NCI-H2196 (cell line): ENCODE measurements around the gene TMEM39A.

ENCODE experiments used
- DNase-seq: peaks from one replicate; lab custom pipeline; 2025; ENCODE audit not compliant: unreplicated experiment; lab: John Stamatoyannopoulos, UW

The TMEM39A gene

DNA sequence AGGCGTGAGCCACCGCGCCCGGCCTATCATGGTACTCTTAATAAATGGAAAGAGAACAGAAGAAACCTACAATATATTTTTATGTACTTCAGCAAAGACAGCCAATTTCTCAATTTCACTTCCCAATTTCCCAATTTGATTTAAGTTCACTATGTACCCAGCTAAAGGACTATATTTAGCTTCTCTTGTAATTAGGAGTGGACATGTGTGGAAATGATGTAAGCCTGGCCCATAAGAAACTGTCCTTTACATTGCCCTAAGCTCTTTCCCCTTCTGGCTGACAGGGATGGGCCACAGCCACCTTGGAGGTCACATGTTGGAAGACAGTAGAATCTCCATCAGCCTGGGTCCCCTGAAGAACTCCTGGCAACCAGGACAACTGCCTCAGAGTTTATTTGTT is 6.2 kb downstream of the TMEM39A start:
- no peak for DNase-seq

DNA sequence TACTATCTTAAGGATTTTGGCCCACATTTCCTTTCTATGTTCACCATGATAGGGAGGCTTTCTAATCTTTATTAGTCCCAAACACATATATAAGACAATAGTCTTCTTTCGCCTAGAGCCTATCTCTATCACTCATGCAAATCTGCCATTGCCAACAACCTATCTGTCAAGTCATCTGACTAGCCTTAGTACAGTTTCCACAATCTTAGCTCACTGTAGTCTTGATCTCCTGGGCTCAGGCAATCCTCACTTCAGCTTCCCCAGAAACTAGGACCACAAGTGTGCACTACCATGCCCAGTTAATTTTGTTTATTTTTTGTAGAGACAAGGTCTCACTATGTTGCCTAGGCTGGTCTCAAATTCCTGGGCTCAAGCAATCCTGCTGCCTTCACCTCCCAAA is 6.9 kb downstream of the TMEM39A start:
- no peak for DNase-seq

DNA sequence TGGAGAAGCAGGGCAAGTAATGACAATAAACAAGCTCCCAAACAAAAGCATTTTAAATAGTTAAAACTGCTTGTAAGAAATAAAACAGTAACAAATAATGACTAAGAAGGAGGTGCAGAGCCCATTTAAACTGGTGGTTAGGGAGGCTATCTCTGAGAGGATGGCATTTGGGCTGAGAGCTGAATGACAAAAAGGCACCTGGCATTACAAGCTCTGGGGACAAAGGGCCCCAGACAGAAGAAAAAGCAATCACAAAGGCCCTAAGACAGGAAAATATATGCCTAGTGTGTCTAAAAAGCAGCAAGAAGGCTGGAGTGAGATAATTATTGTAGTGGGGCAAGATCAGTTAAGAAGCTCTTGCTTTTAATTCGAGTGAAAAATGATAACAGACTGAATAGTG is 9.6 kb downstream of the TMEM39A start:
- DNase-seq = no peak

DNA sequence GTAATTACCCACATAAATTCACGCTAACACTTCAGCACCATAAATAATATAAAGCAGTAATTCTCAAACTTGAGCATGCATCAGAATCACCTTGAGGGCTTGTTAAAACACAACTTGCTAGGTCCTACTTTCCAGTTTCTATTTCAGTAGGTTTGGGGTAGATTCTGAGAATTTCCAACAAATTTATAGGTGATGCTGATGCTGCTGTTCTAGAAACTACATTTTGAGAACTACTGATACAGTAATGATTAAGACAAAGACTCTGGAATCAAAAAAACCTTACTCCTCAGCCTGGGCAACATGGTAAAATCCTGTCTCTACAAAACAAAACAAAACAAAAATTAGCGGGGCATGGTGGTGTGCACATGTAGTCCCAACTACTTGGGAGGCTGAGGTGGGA is 18.8 kb downstream of the TMEM39A start:
- no peak for DNase-seq

DNA sequence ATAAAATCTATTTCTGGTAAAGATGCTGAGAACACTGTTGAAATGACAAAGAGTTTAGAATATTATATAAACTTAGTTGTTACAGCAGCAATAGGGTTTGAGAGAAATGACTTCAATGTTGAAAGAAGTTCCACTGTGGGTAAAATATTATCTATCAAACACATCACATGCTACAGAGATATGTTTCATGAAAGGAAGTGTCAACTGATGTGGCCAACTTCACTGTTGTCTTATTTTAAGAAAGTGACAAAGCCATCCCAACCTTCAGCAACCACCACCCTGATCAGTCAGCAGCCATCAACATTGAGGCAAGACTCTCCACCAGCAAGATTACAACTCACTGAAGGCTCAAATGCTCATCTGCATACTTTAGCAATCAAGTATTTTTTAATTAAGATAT is 20.2 kb downstream of the TMEM39A start:
- no peak for DNase-seq

DNA sequence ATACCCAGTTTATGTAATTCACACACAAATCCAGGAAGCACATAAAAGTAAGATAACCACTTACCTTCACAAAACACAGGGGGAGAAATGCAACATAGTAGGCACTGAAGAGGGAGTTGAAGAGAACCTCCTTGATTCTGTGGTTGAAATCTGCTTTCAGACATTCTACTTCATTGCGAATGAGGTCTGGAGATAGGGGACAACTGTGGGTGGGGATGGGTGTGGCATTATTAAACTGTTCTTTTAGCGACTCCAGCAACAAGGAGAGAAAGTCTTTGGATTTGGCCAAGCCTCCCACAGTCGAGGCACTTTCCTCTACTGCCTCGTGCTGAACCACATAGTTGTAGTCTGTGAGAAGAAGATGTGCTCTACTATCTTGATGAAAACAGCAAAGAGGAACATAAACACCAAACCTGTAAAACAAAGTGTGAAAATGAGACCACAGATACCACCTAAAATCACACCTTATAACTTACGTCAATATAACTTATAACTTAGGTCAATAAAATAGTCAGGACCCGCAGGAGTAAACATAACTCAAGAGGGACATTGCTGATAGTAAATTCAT is 25.6 kb downstream of the TMEM39A start:
- no peak for DNase-seq

DNA sequence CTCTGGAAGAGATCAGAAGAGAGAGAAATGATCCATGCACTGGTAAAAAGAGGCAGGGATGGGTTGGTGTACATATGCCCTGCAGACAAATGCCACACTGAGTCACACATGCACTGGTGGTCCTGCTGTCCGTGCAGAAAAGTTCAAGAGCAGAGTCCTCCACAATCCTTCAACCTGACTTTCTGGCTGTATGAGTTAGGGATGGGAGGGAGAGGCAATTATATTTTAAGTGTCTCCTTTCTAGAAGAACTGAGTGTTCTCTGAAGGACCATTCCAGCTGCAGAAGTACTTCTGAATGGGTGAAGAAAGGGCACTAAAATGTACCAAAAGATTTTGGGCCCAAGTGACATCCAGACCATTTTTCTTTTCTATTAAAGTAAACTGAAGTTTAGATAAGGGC is 26.4 kb downstream of the TMEM39A start:
- DNase-seq = no peak

DNA sequence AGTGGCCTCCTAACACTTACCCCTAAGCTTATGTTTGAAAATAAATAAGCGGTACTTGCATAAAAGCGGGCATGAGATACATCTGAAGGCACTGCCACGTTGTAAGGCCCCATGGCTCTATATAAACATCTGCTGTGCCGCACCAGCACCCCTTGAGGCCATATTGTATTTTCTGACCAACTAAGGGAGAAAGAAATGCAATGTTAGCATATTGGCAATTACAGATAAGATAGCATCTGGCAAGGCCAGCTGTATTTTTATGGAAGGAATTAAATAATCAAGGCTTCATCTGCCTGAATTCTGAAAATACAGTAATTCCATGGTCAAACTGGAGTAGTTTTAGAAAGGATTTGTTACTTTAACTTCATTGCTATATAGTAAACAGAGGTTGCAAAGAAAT is 28.7 kb downstream of the TMEM39A start:
- no peak for DNase-seq

DNA sequence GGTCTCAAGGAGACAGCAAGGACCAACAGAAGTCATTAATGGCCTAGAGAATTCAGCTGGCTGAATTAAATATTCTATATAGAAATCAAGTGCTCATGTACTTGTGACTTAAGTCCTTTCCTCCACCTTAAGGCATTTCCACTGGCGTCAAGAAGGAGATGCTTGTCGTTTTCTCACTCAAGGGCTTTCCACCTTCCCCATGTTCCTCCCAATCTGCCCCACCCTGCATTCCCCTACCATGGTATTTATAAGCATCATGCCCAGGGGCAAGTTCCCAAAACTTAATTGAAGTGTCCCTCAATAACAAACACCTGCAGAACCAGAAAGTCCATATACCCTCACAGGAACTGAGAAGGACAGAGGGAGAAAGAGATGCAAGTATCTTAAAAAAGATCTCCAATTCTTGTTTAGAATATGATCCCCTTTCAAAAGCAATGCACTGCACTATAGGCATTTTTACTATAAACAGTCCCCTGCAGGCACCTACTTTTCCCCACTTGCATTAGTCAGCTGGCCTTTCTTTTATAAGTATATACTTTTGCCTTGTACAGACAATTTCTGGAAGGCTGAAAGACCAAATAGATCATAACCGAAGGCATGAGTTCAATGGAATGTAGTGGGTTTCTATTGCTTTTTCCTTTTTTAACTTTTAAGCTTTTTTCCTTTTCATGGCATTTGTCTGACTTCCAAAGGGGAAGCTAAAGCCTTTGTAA is 29.6 kb downstream of the TMEM39A start:
- DNase-seq = no peak

DNA sequence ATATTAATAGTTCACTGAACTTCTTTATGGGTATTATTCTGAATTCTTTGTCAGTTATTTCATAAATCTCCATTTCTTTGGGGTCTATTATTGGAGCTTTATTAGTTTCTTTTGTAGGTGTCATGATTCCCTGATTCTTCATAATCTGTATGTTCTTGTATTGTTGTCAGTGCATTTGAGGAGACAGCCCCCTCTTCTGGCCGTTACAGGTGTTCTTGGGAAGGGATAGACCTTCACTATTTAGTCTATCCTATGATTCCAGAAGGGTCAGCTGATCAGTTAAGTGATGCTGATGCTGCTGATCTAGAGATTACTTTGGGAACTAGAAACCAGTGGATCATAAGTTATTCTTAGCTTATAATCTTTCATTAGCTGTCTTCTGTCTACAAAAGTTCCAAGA is 34.9 kb downstream of the TMEM39A start:
- DNase-seq = no peak

DNA sequence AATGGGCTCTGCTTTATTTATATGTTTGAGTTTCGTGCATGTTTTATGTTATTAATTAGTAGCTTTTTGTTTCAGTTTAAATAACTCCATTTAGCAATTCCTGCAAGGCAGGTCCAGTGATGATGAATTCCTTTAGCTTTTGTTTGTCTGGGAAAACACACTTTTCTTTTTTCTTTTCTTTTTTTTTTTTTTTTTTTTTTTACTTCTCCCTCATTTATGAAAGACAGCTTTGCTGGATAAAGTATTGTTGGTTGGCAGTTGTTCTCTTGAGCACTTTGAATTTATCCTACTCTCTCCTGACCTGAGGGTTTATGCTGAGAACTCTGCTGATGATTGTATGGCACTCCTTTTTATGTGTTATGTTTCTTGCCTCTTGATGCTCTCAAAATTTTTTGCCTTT is 35.7 kb downstream of the TMEM39A start:
- DNase-seq = no peak

DNA sequence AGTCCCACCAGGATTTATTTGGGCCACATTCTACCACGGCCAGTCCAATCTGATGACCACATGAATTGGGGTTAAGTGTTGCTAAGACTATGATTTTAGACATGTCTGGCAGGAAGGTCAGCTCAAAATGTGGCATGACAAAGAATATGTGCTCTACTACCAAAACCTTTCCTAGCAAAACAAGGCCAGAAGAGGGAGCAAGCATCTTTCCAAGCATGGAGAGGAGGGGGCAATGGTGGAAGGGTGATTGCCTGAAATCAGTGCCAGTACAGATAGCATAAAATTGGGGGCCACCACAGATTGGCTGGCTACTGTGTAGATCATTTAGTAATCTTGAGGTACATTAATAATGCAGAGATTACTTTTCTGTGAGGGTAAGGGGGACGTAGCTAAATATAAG is 43.2 kb downstream of the TMEM39A start:
- no peak for DNase-seq

DNA sequence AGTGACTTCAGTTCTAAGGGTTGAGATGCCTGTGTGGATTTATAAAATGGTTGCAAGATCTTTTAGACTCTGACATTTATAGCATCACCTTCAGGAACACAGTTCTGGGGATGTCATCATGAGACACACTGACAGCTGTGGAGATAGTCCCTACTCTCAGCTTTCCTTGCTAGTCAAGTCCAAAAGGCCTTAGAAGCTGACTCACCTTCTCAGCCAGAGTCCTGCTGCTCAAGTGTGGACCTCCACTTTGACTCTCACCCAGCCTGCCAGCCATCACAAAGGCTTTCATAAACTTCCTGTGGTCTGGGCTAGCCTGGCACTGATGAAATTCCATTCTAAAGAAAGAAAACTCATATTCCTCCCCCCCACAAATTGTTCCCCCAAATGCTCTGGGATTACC is 44.8 kb downstream of the TMEM39A start:
- no peak for DNase-seq

DNA sequence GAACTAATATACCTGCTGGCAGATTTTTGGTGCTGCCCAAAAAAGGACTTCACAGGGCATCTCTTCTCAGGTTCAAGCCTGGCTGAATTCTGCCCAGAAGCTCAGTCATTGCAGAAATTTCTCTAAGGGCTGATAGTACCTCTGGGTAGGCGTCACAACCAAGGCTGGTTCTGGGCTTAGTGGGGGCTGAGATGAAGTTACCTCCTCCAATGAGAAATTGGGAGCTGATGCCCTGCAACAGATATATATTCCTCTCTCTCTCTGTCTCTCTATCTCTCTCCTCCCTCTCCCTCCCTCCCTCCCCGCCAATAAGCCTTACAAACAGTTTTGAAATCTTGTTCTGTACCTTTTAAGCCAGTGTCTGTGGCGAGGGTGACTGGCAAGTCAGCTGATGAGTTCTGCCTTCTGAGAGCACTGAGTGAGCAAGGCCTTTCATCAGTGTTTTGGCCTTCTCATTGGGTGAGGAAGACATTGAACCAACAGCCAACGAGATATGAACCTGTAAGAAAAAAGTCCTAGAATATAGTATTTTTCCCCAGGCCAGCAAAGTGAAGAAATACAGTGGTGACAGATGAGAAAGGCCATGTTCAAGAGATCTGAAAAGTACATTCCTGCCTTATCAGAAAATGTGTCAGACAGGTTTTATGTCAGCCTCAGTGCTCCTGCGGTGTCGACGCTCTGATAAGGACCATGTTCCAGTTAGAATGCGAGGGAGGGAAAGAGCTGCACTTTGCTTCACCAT is 45.5 kb downstream of the TMEM39A start:
- no peak for DNase-seq

DNA sequence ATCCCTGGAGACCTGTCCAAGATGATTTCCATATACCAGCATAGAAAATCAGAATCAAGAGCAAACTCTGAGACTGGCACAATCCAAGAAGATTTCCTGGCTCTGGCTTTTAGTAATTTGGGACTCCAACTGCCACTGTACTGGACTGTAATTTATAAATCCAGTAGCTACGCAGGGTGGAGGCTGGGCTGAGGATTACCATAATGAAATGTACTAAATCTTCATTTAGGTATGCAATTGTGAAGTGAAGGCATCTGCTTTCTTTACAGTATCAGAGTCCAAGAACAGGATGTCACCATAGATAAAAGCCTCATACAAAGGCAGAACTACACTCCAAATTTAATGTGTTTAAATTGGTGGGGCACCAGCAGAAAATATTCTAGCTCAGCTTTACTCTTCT is 46.5 kb downstream of the TMEM39A start:
- no peak for DNase-seq

DNA sequence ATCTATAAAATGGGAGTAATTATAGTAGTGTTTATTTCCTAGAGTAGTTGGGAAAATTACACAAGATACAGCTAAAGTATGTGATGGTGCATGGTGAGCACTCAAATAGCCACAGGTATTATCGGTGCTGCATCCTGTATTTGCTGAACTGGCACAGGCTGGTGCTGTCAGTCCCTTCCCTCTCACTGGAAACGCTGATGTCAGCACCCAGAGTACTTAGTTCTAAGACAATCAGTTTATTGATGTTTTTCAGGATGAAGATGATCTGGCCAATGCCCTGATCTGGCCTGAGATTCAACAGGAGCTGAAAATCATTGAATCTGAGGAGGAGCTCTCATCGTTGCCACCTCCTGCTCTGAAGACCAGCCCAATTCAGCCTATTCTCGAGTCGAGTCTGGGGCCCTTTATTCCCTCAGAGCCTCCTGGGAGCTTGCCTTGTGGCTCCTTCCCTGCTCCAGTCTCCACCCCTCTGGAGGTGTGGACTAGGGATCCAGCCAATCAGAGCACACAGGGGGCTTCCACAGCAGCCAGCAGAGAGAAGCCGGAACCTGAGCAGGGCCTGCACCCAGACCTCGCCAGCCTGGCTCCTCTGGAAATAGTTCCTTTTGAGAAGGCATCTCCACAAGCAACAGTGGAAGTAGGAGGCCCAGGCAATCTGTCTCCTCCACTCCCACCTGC is 49.7 kb downstream of the TMEM39A start:
- DNase-seq = no peak

DNA sequence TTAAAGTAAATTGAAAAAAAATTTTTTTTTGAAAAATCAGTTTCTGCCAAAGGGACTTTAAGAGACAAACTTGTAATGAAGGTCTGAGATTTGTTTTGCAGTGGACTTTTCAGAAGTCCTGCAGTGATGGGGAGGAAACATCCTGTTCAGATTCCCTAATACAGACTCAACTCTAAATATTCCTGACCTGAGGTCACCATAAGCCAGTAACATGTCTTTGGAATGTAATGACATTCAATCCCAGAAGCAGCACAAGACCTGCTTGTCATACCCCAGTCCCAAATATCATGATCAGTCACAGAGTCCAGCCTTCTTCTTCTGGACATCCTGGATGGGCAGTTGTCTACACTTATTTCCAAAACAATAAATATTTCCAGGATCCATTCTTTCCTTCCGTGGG is 53.6 kb downstream of the TMEM39A start:
- DNase-seq = no peak

DNA sequence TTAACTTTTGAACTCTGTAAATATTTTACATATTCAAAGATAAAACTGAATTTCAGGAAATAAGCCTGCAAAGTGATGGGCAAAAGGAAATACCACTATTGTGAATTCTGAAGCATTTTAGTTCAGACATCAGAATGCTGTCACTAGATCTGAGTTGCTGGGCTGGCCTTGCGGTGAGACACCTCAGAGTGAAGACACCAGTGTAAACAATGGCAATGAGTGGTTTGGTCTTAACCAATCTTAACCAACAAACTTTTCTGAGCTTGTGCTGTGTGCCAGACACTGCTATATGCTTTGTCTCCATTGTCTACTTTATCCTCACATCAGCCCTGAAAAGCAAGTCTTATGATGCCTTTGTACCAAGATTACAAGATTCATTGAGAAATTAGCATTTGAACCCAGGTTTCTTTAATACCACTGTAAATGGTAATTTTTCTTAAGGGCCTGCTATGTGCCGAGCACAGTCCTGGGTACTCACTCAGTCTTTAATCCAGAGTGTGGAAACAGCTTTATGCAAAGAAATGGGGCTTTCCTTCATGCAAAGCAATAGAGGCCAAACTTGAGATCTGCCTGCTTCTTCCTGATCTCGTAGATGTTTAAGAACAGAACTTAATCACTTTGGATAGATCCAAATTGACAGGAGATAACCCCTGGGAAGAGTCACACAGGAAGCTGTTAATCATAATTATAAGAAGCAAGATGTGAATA is 55.0 kb downstream of the TMEM39A start:
- no peak for DNase-seq

DNA sequence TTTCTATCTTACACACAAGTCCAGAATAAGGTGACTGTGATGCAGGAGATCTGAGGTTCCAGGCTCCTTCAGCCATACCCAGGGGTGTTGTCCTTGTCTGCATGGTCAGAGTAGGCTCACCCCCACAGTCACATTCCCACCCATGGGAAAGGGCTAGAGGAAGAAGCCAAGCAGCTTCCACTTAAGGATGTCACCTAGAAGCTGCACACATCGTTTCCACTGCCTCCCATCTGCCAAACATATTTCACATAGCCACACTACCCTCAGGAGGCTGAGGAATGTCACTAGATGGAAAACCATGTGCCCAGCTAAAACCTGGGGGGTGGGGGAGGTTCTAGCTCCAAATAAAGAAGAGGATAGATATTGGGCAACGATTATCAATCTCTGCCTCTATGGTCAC is 58.1 kb downstream of the TMEM39A start:
- no peak for DNase-seq

DNA sequence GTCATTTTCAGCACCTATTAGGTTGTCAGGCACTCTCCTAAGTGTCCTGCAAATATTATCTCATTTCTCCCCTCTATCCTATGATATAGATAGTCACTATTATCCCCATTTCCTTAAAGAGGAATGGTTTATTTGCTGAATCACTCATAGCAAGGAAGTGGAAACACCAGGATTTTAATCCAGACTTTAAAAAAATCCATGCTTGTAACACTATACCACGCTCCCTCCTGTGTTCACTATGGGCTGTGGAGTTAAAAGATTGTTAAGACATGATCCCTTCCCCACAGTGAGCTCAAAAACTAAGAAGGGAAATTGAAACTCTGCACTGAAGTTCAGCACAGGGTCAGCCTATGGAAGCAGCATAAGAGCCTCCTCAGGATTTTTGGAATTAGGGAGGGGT is 60.2 kb downstream of the TMEM39A start:
- DNase-seq = no peak

DNA sequence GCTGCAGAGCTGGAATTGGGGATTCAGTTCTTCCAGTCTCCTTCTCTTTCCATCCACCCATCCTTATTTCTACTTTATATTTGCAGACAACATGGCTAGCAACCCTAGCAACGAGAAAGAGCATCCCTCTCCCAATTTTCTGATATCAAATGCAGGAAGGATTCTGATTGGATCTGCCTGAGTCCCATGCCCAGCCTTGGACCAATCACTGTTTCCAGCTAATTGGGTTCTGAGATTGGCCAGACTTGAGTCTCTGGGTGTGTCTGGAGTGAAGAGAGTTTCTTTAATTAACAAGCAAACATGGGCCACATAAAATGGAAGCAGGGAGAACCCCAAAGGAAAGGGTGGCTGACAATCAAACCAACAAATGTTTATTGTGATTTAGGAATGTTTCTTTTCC is 60.6 kb downstream of the TMEM39A start:
- no peak for DNase-seq
